ENCODE data around the gene COX7A2L.

COX7A2L gene

DNA sequence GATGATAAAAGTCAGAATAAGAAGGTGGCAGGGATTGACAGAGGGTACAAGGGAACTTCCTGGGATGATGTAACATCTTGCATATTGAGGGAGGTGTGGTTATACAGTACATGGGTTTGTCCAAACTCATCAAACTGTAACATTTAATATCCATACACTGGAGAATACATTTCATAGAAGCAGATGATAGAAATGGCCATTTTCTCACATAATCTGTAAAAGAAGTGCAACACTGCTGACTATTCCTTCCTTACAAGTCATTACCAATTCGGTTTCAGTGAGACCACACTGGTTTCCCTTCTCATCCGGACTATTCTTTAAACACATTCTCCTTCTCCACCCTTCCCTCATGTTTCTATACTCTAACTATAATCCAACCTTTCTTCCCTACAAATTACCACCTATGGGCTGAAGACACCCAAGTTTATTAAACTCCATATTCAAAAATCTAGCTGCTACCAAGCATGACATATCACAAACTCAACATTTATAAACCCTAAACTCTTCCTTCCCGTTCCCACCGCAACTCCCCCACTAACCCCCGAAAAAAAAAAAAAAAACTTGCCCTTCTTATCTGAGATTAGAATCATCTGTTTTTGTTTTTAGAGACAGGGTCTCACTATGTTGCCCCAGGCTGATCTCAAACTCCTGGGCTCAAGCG, 1.6 kb downstream of the COX7A2L start:
- H3F3A ChIP-seq (ENCODE audit: insufficient read depth, low read length): peaks cover 14% of the 10 kb centered on the region
- peaks cover 11% of the 10 kb centered on the region for H3K4me1 ChIP-seq (ENCODE audit: low read length)
- peak overlapping the region; percentile 86; the same call in 1 of the 2 replicates for H3K27ac ChIP-seq (ENCODE audit: low read length)
- peak overlapping the region; percentile 91 for H3K4me2 ChIP-seq (ENCODE audit: low read depth, low read length)
- no peaks in the 10 kb centered on the region for H3K9me3 ChIP-seq (replicated peaks; ENCODE audit: insufficient read depth, low read length)
- H2AFZ ChIP-seq (ENCODE audit: low read length): no peak overlapping the region
- H3K27me3 ChIP-seq (replicated peaks; ENCODE audit: insufficient read depth, low read length): no peaks in the 10 kb centered on the region
- TF ChIP-seq, protein P1, sequence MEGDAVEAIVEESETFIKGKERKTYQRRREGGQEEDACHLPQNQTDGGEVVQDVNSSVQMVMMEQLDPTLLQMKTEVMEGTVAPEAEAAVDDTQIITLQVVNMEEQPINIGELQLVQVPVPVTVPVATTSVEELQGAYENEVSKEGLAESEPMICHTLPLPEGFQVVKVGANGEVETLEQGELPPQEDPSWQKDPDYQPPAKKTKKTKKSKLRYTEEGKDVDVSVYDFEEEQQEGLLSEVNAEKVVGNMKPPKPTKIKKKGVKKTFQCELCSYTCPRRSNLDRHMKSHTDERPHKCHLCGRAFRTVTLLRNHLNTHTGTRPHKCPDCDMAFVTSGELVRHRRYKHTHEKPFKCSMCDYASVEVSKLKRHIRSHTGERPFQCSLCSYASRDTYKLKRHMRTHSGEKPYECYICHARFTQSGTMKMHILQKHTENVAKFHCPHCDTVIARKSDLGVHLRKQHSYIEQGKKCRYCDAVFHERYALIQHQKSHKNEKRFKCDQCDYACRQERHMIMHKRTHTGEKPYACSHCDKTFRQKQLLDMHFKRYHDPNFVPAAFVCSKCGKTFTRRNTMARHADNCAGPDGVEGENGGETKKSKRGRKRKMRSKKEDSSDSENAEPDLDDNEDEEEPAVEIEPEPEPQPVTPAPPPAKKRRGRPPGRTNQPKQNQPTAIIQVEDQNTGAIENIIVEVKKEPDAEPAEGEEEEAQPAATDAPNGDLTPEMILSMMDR (IDR thresholded peaks at IDR 0.05; ENCODE audit: low read length): no peak
- TF ChIP-seq EZH2 (optimal IDR thresholded peaks at IDR 0.05; ENCODE audit: low read depth, low read length): no peak
- TF ChIP-seq EZH2phosphoT487 (IDR thresholded peaks at IDR 0.05; ENCODE audit: low read length): no peak
- H3K79me2 ChIP-seq (ENCODE audit: low read length): peaks cover 65% of the 10 kb centered on the region
- DNase-seq: peak; percentile 35
- H4K20me1 ChIP-seq (ENCODE audit: insufficient read depth, low read length): peaks cover 7% of the 10 kb centered on the region; the same call in 1 of the 2 replicates
- H3K36me3 ChIP-seq (replicated peaks; ENCODE audit: insufficient read depth, low read length): no peaks in the 10 kb centered on the region
- H3K4me3 ChIP-seq (ENCODE audit: low read length): peak overlapping the region; percentile 71
- peak overlapping the region; percentile 86; the same call in 1 of the 2 replicates for H3K9ac ChIP-seq (ENCODE audit: low read length)
- no peaks in the 10 kb centered on the region for H3K9me2 ChIP-seq (replicated peaks; ENCODE audit: insufficient read depth, low read length)

DNA sequence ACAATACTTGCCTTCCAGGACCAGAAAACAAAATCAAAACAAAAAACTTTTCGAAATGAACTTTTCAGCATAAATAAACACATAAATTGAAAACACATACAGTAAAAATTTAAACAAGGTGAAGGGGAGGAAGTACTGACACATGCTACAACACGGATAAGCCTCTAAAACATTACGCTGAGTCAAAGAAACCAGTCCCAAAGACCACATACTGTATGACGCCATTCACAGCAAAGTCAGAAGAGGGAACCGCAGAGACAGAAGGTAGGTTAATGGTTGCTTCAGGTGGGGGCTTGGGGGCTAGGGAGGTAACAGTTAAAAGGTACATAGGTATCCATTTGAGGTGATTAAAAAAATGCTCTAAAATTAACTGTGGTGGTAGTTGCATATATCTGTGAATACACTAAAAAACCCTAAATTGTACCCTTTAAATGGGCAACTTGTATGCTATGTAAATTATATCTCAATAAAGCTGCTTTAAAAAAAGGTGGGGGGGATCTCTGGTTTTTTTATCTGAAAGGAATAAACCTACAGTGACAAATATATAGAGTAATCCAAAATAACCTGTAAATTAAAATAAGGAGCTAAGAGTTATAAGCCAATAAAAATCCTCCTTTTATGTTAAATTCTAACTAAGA, 7.1 kb downstream of the COX7A2L start:
- H3K4me1 ChIP-seq (ENCODE audit: low read length): peaks cover under 1% of the 10 kb centered on the region
- H3K27me3 ChIP-seq (replicated peaks; ENCODE audit: insufficient read depth, low read length): no peaks in the 10 kb centered on the region
- TF ChIP-seq EZH2phosphoT487 (IDR thresholded peaks at IDR 0.05; ENCODE audit: low read length): no peak
- no peak for TF ChIP-seq EZH2 (optimal IDR thresholded peaks at IDR 0.05; ENCODE audit: low read depth, low read length)
- TF ChIP-seq, protein P1 (IDR thresholded peaks at IDR 0.05; ENCODE audit: low read length): no peak
- no peak overlapping the region for H2AFZ ChIP-seq (ENCODE audit: low read length)
- no peaks in the 10 kb centered on the region for H3K9me2 ChIP-seq (replicated peaks; ENCODE audit: insufficient read depth, low read length)
- H4K20me1 ChIP-seq (ENCODE audit: insufficient read depth, low read length): peaks cover 7% of the 10 kb centered on the region; the same call in 1 of the 2 replicates
- H3K27ac ChIP-seq (ENCODE audit: low read length): no peak overlapping the region
- H3K36me3 ChIP-seq (replicated peaks; ENCODE audit: insufficient read depth, low read length): peaks cover 9% of the 10 kb centered on the region; the same call in 1 of the 2 replicates
- no peak overlapping the region for H3K4me2 ChIP-seq (ENCODE audit: low read depth, low read length)
- H3K79me2 ChIP-seq (ENCODE audit: low read length): peaks cover 91% of the 10 kb centered on the region
- H3F3A ChIP-seq (ENCODE audit: insufficient read depth, low read length): no peaks in the 10 kb centered on the region
- no peaks in the 10 kb centered on the region for H3K9me3 ChIP-seq (replicated peaks; ENCODE audit: insufficient read depth, low read length)
- H3K4me3 ChIP-seq (ENCODE audit: low read length): no peak overlapping the region
- no peak overlapping the region for H3K9ac ChIP-seq (ENCODE audit: low read length)
- DNase-seq: no peak

DNA sequence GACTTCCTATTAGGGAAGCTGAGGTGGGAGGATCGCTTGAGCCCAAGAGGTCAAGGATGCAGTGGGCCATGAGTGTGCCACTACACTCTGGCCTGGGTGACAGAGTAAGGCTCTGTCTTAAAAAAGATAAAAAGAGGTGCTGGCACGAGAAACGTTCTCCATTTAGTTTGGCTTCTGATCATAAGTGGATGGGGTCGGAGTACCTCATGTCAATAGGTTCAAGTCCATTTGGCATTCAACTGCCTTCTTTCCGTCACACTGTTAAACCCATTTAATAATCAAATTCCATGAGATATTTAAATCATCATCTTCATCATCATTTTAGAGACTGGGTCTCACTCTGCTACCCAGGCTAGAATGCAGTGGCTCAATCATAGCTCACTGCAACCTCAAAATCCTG, 9.2 kb downstream of the COX7A2L start:
- peaks cover 9% of the 10 kb centered on the region; the same call in 1 of the 2 replicates for H3K36me3 ChIP-seq (replicated peaks; ENCODE audit: insufficient read depth, low read length)

More for the DNA sequence above, 9.2 kb downstream of the COX7A2L start:
- no peak for DNase-seq
- no peaks in the 10 kb centered on the region for H3K9me2 ChIP-seq (replicated peaks; ENCODE audit: insufficient read depth, low read length)
- H2AFZ ChIP-seq (ENCODE audit: low read length): no peak overlapping the region
- no peak overlapping the region for H3K4me2 ChIP-seq (ENCODE audit: low read depth, low read length)
- H3K27ac ChIP-seq (ENCODE audit: low read length): no peak overlapping the region
- H3K4me1 ChIP-seq (ENCODE audit: low read length): no peaks in the 10 kb centered on the region
- H3K9me3 ChIP-seq (replicated peaks; ENCODE audit: insufficient read depth, low read length): no peaks in the 10 kb centered on the region
- no peak overlapping the region for H3K4me3 ChIP-seq (ENCODE audit: low read length)
- H3K9ac ChIP-seq (ENCODE audit: low read length): no peak overlapping the region
- no peaks in the 10 kb centered on the region for H3K27me3 ChIP-seq (replicated peaks; ENCODE audit: insufficient read depth, low read length)
- H3F3A ChIP-seq (ENCODE audit: insufficient read depth, low read length): no peaks in the 10 kb centered on the region
- peaks cover 91% of the 10 kb centered on the region for H3K79me2 ChIP-seq (ENCODE audit: low read length)
- 0 out of 2 replicates have a peak, but pooled peaks cover 4% of the 10 kb centered on the region for H4K20me1 ChIP-seq (ENCODE audit: insufficient read depth, low read length)
- no peak for TF ChIP-seq EZH2phosphoT487 (IDR thresholded peaks at IDR 0.05; ENCODE audit: low read length)
- no peak for TF ChIP-seq EZH2 (optimal IDR thresholded peaks at IDR 0.05; ENCODE audit: low read depth, low read length)
- TF ChIP-seq, protein P1 (IDR thresholded peaks at IDR 0.05; ENCODE audit: low read length): no peak
